Panc1 (cell line): ENCODE results near the gene CDH13.

ENCODE experiments used
- POLR2AphosphoS5 ChIP-seq: IDR thresholded peaks from 2 replicates; pipeline ENCODE4 v1.6.1; 2012; ENCODE audit warnings: mild to moderate bottlenecking, low read depth, low read length, moderate library complexity
- SIN3A ChIP-seq: IDR thresholded peaks from 2 replicates; pipeline ENCODE4 v1.6.1; 2012; ENCODE audit warnings: low read depth, mild to moderate bottlenecking, low read length, moderate library complexity, borderline replicate concordance; ENCODE audit not compliant: insufficient read depth
- TCF7L2 ChIP-seq: IDR thresholded peaks from 2 replicates; pipeline ENCODE4 v1.6.1; 2011; ENCODE audit warnings: mild to moderate bottlenecking, low read depth, low read length, inconsistent platforms
- TF ChIP-seq, protein P1 (sequence below): fragments of 450-650 bp; IDR thresholded peaks from 2 replicates; pipeline ENCODE4 v1.5.1; 2017; ENCODE audit warnings: mild to moderate bottlenecking
- TF ChIP-seq, protein P2 (sequence below), 2 experiments: IDR thresholded peaks; 2 replicates each; pipeline ENCODE4 v1.6.1; 2011 to 2012; ENCODE audit warnings: low read depth in 2 of 2, control low read depth in 1 of 2, low read length in 1 of 2, mild to moderate bottlenecking in 1 of 2, moderate library complexity in 1 of 2; ENCODE audit not compliant: insufficient read depth in 1 of 2

DNA sequence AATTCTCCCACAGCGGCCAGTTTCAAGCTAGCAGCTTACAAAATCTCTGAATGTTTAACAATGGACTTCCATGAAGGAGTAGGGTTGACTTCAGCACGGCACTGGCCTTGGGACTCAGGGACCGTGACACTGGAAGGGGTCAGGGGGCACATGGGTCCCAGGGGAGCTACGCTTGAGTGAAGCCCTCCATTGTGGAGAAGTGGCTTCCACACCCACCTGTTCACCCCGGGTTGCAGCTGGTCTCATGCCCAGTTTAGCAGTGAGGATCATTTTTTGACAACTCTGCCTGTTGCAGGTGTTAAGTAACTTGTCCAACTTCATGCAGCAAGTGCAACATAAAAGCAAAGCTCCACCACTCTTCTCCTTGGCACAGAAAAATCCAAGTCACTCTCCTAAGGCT lies 510.2 kb downstream of the CDH13 start:
- TF ChIP-seq POLR2AphosphoS5 (no peak), TCF7L2 (no peak), SIN3A (no peak)
- TF ChIP-seq, protein P1, sequence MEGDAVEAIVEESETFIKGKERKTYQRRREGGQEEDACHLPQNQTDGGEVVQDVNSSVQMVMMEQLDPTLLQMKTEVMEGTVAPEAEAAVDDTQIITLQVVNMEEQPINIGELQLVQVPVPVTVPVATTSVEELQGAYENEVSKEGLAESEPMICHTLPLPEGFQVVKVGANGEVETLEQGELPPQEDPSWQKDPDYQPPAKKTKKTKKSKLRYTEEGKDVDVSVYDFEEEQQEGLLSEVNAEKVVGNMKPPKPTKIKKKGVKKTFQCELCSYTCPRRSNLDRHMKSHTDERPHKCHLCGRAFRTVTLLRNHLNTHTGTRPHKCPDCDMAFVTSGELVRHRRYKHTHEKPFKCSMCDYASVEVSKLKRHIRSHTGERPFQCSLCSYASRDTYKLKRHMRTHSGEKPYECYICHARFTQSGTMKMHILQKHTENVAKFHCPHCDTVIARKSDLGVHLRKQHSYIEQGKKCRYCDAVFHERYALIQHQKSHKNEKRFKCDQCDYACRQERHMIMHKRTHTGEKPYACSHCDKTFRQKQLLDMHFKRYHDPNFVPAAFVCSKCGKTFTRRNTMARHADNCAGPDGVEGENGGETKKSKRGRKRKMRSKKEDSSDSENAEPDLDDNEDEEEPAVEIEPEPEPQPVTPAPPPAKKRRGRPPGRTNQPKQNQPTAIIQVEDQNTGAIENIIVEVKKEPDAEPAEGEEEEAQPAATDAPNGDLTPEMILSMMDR: no peak
- TF ChIP-seq, protein P2, sequence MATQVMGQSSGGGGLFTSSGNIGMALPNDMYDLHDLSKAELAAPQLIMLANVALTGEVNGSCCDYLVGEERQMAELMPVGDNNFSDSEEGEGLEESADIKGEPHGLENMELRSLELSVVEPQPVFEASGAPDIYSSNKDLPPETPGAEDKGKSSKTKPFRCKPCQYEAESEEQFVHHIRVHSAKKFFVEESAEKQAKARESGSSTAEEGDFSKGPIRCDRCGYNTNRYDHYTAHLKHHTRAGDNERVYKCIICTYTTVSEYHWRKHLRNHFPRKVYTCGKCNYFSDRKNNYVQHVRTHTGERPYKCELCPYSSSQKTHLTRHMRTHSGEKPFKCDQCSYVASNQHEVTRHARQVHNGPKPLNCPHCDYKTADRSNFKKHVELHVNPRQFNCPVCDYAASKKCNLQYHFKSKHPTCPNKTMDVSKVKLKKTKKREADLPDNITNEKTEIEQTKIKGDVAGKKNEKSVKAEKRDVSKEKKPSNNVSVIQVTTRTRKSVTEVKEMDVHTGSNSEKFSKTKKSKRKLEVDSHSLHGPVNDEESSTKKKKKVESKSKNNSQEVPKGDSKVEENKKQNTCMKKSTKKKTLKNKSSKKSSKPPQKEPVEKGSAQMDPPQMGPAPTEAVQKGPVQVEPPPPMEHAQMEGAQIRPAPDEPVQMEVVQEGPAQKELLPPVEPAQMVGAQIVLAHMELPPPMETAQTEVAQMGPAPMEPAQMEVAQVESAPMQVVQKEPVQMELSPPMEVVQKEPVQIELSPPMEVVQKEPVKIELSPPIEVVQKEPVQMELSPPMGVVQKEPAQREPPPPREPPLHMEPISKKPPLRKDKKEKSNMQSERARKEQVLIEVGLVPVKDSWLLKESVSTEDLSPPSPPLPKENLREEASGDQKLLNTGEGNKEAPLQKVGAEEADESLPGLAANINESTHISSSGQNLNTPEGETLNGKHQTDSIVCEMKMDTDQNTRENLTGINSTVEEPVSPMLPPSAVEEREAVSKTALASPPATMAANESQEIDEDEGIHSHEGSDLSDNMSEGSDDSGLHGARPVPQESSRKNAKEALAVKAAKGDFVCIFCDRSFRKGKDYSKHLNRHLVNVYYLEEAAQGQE (IDR thresholded peaks at IDR 0.05; ENCODE audit: insufficient read depth in 1 of 2, low read depth in 2 of 2, low read length in 1 of 2): no peak
